Natural killer cell (primary cell): ENCODE results near the gene TSKU. TPM values are rescaled to one million over a fixed set of nuclear protein-coding genes. Genes with fewer than 3 reads are reported as not detected.

ENCODE experiments used
- ATAC-seq, 3 donors: fragments of 150-1000 bp in 2 of 3; fragments of 200-7000 bp in 1 of 3; cut with Tn5 transposase; 1 replicate in 1 of 3; 2 replicates in 2 of 3; pipeline ENCODE4 v1.10.0; 2021; ENCODE audit warnings: mild to moderate bottlenecking in 2 of 3, moderate library complexity in 2 of 3
- DNase-seq, 2 donors: peaks; one replicate each; pipeline versions ENCODE4 v3.0.0 to v3.0.0-alpha.2; 2013 to 2021; ENCODE audit warnings: mixed read lengths in 1 of 2
- H3K27ac ChIP-seq: one replicate; pipeline ENCODE4 v1.5.1; 2013; ENCODE audit warnings: mild to moderate bottlenecking, low read length
- H3K27me3 ChIP-seq: one replicate; pipeline ENCODE4 v1.6.1; 2013; ENCODE audit warnings: low read length; ENCODE audit not compliant: control insufficient read depth, insufficient read depth
- H3K36me3 ChIP-seq: one replicate; pipeline ENCODE4 v1.6.1; 2013; ENCODE audit warnings: low read length; ENCODE audit not compliant: control insufficient read depth, insufficient read depth
- H3K4me1 ChIP-seq: one replicate; pipeline ENCODE4 v1.6.1; 2013; ENCODE audit warnings: low read length; ENCODE audit not compliant: control insufficient read depth, insufficient read depth
- H3K4me3 ChIP-seq: one replicate; pipeline ENCODE4 v1.5.1; 2013; ENCODE audit warnings: low read length
- H3K9me3 ChIP-seq: one replicate; pipeline ENCODE4 v1.6.1; 2013; ENCODE audit warnings: low read length; ENCODE audit not compliant: control insufficient read depth, insufficient read depth
- H3K27ac Mint-ChIP-seq, 2 donors: one replicate each; pipeline ENCODE4 v1.8.0; 2022; ENCODE audit warnings: mild to moderate bottlenecking in 2 of 2, mixed read lengths in 2 of 2, moderate library complexity in 1 of 2
- H3K27me3 Mint-ChIP-seq, 2 donors: one replicate each; pipeline ENCODE4 v1.8.0; 2022; ENCODE audit warnings: low read depth in 2 of 2, mixed read lengths in 2 of 2
- H3K36me3 Mint-ChIP-seq: one replicate; pipeline ENCODE4 v1.8.0; 2022; ENCODE audit warnings: mixed read lengths
- H3K4me1 Mint-ChIP-seq, 2 donors: one replicate each; pipeline ENCODE4 v1.8.0; 2022; ENCODE audit warnings: mixed read lengths in 2 of 2
- H3K4me3 Mint-ChIP-seq: one replicate; pipeline ENCODE4 v1.8.0; 2022; ENCODE audit warnings: mild to moderate bottlenecking, moderate library complexity, mixed read lengths
- H3K9me3 Mint-ChIP-seq, 2 donors: one replicate each; pipeline ENCODE4 v1.8.0; 2022; ENCODE audit warnings: mixed read lengths in 2 of 2
- CTCF ChIP-seq: fragments of 200-600 bp; IDR thresholded peaks from one replicate; pipeline ENCODE4 v1.8.0; 2022; ENCODE audit warnings: antibody characterized with exemption
- WGBS: methylation state at CpG from one replicate; pipeline ENCODE4 v1.1.7; 2013; ENCODE audit warnings: missing lambda C conversion rate; ENCODE audit not compliant: insufficient coverage; 5-methylcytosine and 5-hydroxymethylcytosine counted together
- intact Hi-C: fragments of 100-400 bp; cut with micrococcal nuclease; formaldehyde crosslinking; loops from one replicate; pipeline ENCODE4 v1.14.2; 2022
- total RNA-seq, 4 donors: library from RNA; stranded (reverse); fragments of 120-200 nt in 1 of 4; gene quantifications; one replicate each; pipeline versions ENCODE4 v1.2.3 to v1.2.4, GENCODE V29; 2013 to 2022

Gene TSKU
- total RNA-seq, 3 donors from 2014 or later (not counting 1 experiment from before 2014, with no cell fraction given) = not detected

GRCh38 chr11:76760236-76760635 is 22.9 kb upstream of the TSKU start:
- no peak for TF ChIP-seq CTCF
- WGBS = 74% methylated on average over 4 of the region's 4 CpGs
- no peak overlapping the region for H3K4me3 ChIP-seq
- H3K4me1 ChIP-seq = no peaks in the 10 kb centered on the region
- DNase-seq (no peak), ATAC-seq (no peak)
- Mint-ChIP-seq H3K27me3 (peaks cover 8 to 10% of the 10 kb centered on the region in 2 donors), H3K27ac (no peak overlapping the region), H3K9me3 (no peaks in the 10 kb centered on the region), H3K4me3 (no peak overlapping the region), H3K36me3 (no peaks in the 10 kb centered on the region), H3K4me1 (no peaks in the 10 kb centered on the region)
- no peaks in the 10 kb centered on the region for H3K36me3 ChIP-seq
- H3K27me3 ChIP-seq = no peaks in the 10 kb centered on the region
- no peaks in the 10 kb centered on the region for H3K9me3 ChIP-seq
- H3K27ac ChIP-seq = no peak overlapping the region
- intact Hi-C loops = no loop called here

- H3K36me3 ChIP-seq = no peaks in the 10 kb centered on the region
- no peak for ATAC-seq
- H3K27ac Mint-ChIP-seq = no peak overlapping the region
- no peak overlapping the region for H3K4me3 Mint-ChIP-seq
- no peak overlapping the region for H3K4me3 ChIP-seq
- TF ChIP-seq CTCF = no peak
- H3K4me1 ChIP-seq = no peaks in the 10 kb centered on the region
- H3K36me3 Mint-ChIP-seq = no peaks in the 10 kb centered on the region
- no peak for DNase-seq
- H3K27ac ChIP-seq = no peak overlapping the region
- no peaks in the 10 kb centered on the region for H3K4me1 Mint-ChIP-seq
- no peaks in the 10 kb centered on the region for H3K27me3 ChIP-seq
- no peaks in the 10 kb centered on the region for H3K9me3 ChIP-seq
- intact Hi-C loops = no loop called here
- H3K27me3 Mint-ChIP-seq = peaks cover 6 to 10% of the 10 kb centered on the region in 2 donors
- WGBS = 83% methylated on average over 2 of the region's 2 CpGs
- no peaks in the 10 kb centered on the region for H3K9me3 Mint-ChIP-seq
Observed at GRCh38 chr11:76761718-76762355, 21.3 kb upstream of the TSKU start.

GRCh38 chr11:76762356-76762752 is 20.8 kb upstream of the TSKU start:
- TF ChIP-seq CTCF = no peak
- Mint-ChIP-seq H3K4me1 (peaks cover 0 to 5% of the 10 kb centered on the region in 2 donors), H3K9me3 (no peaks in the 10 kb centered on the region), H3K27me3 (peaks cover 1 to 12% of the 10 kb centered on the region in 2 donors), H3K36me3 (no peaks in the 10 kb centered on the region), H3K27ac (no peak overlapping the region), H3K4me3 (no peak overlapping the region)
- no peak for DNase-seq
- 93% methylated on average over 3 of the region's 5 CpGs for WGBS
- Histone ChIP-seq H3K27me3 (no peaks in the 10 kb centered on the region), H3K9me3 (no peaks in the 10 kb centered on the region), H3K4me1 (peaks cover 4% of the 10 kb centered on the region), H3K27ac (no peak overlapping the region), H3K36me3 (no peaks in the 10 kb centered on the region), H3K4me3 (no peak overlapping the region)
- no peak for ATAC-seq
- intact Hi-C loops = no loop called here
